Astrocyte (in vitro differentiated cells and primary cell): Measurements from ENCODE around the gene SIGLEC8. TPM values are rescaled to one million over a fixed set of nuclear protein-coding genes. Genes with fewer than 3 reads are reported as not detected.

Experiments
- DNase-seq: peaks from one replicate; pipeline ENCODE4 v3.0.0-alpha.2; 2010; ENCODE audit warnings: low read depth
- FAIRE-seq: peaks from 2 replicates; lab custom pipeline; 2011; peaks lifted over from hg19 to GRCh38; lab: Jason Lieb, UNC
- H2AFZ ChIP-seq: 2 replicates; pipeline ENCODE4 v1.6.0; 2012; ENCODE audit warnings: low read depth, low read length, inconsistent platforms
- H3K27ac ChIP-seq: 2 replicates; pipeline ENCODE4 v1.5.1; 2011; ENCODE audit warnings: low read depth, low read length, inconsistent platforms
- H3K27me3 ChIP-seq: 2 replicates; pipeline ENCODE4 v1.6.0; 2011; ENCODE audit warnings: low read length, inconsistent platforms; ENCODE audit not compliant: insufficient read depth
- H3K36me3 ChIP-seq: 2 replicates; pipeline ENCODE4 v1.5.1; 2011; ENCODE audit warnings: low read length, inconsistent platforms; ENCODE audit not compliant: insufficient read depth
- H3K4me1 ChIP-seq: 2 replicates; pipeline ENCODE4 v1.5.1; 2011; ENCODE audit warnings: low read length, inconsistent platforms; ENCODE audit not compliant: insufficient read depth
- H3K4me2 ChIP-seq: 2 replicates; pipeline ENCODE4 v1.6.0; 2012; ENCODE audit warnings: low read length, inconsistent platforms
- H3K4me3 ChIP-seq: 2 replicates; pipeline ENCODE4 v1.5.1; 2011; ENCODE audit warnings: low read depth, mild to moderate bottlenecking, low read length, inconsistent platforms; ENCODE audit not compliant: insufficient read depth
- H3K79me2 ChIP-seq: 2 replicates; pipeline ENCODE4 v1.6.0; 2012; ENCODE audit warnings: mild to moderate bottlenecking, low read length, inconsistent platforms; ENCODE audit not compliant: insufficient read depth
- H3K9ac ChIP-seq: 2 replicates; pipeline ENCODE4 v1.6.0; 2012; ENCODE audit warnings: mild to moderate bottlenecking, low read length, inconsistent platforms
- H3K9me3 ChIP-seq: 2 replicates; pipeline ENCODE4 v1.5.1; 2012; ENCODE audit warnings: low read depth, mild to moderate bottlenecking, low read length, inconsistent platforms; ENCODE audit not compliant: insufficient read depth
- H4K20me1 ChIP-seq: 2 replicates; pipeline ENCODE4 v1.6.0; 2012; ENCODE audit warnings: low read length, inconsistent platforms; ENCODE audit not compliant: insufficient read depth
- H3K27ac Mint-ChIP-seq: one replicate; pipeline ENCODE4 v1.8.0; 2021; ENCODE audit warnings: mild to moderate bottlenecking, mixed read lengths; ENCODE audit not compliant: unreplicated experiment
- H3K27me3 Mint-ChIP-seq: one replicate; pipeline ENCODE4 v1.8.0; 2021; ENCODE audit warnings: low read depth, mixed read lengths; ENCODE audit not compliant: unreplicated experiment
- H3K36me3 Mint-ChIP-seq: one replicate; pipeline ENCODE4 v1.8.0; 2021; ENCODE audit warnings: low read depth, mixed read lengths; ENCODE audit not compliant: unreplicated experiment
- H3K4me1 Mint-ChIP-seq: one replicate; pipeline ENCODE4 v1.8.0; 2021; ENCODE audit warnings: low read depth, mixed read lengths; ENCODE audit not compliant: unreplicated experiment
- H3K4me3 Mint-ChIP-seq: one replicate; pipeline ENCODE4 v1.8.0; 2021; ENCODE audit warnings: mild to moderate bottlenecking, moderate library complexity, mixed read lengths; ENCODE audit not compliant: unreplicated experiment
- H3K9me3 Mint-ChIP-seq: one replicate; pipeline ENCODE4 v1.8.0; 2021; ENCODE audit warnings: mild to moderate bottlenecking, mixed read lengths; ENCODE audit not compliant: unreplicated experiment
- EZH2 ChIP-seq: IDR thresholded peaks from 2 replicates; pipeline ENCODE4 v1.6.1; 2012; ENCODE audit warnings: mild to moderate bottlenecking, low read length, inconsistent platforms; ENCODE audit not compliant: insufficient read depth
- total RNA-seq: library from RNA; stranded (reverse); gene quantifications from 2 replicates; pipeline ENCODE4 v1.2.1, GENCODE V29; 2021
- TF ChIP-seq, protein P1 (sequence below): IDR thresholded peaks from 2 replicates; pipeline ENCODE4 v1.5.1; 2011; ENCODE audit warnings: low read depth, mild to moderate bottlenecking, inconsistent platforms, low read length, moderate library complexity; ENCODE audit not compliant: insufficient read depth

SIGLEC8 gene
- total RNA-seq, 1 donor from 2014 or later: not detected

GRCh38 chr19:51434456-51434855 is 23.8 kb downstream of the SIGLEC8 start:
- no peaks in the 10 kb centered on the region for H3K36me3 Mint-ChIP-seq
- Histone ChIP-seq H4K20me1 (no peaks in the 10 kb centered on the region), H3K79me2 (no peaks in the 10 kb centered on the region), H2AFZ (no peak overlapping the region), H3K27me3 (no peaks in the 10 kb centered on the region), H3K4me1 (no peaks in the 10 kb centered on the region), H3K4me2 (no peak overlapping the region), H3K27ac (no peak overlapping the region), H3K9me3 (no peaks in the 10 kb centered on the region), H3K4me3 (no peak overlapping the region), H3K36me3 (no peaks in the 10 kb centered on the region), H3K9ac (no peak overlapping the region)
- FAIRE-seq (no peak), DNase-seq (no peak)
- no peak for TF ChIP-seq EZH2
- TF ChIP-seq, protein P1, sequence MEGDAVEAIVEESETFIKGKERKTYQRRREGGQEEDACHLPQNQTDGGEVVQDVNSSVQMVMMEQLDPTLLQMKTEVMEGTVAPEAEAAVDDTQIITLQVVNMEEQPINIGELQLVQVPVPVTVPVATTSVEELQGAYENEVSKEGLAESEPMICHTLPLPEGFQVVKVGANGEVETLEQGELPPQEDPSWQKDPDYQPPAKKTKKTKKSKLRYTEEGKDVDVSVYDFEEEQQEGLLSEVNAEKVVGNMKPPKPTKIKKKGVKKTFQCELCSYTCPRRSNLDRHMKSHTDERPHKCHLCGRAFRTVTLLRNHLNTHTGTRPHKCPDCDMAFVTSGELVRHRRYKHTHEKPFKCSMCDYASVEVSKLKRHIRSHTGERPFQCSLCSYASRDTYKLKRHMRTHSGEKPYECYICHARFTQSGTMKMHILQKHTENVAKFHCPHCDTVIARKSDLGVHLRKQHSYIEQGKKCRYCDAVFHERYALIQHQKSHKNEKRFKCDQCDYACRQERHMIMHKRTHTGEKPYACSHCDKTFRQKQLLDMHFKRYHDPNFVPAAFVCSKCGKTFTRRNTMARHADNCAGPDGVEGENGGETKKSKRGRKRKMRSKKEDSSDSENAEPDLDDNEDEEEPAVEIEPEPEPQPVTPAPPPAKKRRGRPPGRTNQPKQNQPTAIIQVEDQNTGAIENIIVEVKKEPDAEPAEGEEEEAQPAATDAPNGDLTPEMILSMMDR: no peak
- H3K27me3 Mint-ChIP-seq: peaks cover 19% of the 10 kb centered on the region
- no peak overlapping the region for H3K27ac Mint-ChIP-seq
- no peak overlapping the region for H3K4me3 Mint-ChIP-seq
- H3K9me3 Mint-ChIP-seq: peaks cover 2% of the 10 kb centered on the region
- no peaks in the 10 kb centered on the region for H3K4me1 Mint-ChIP-seq

GRCh38 chr19:51433043-51433442 is 25.2 kb downstream of the SIGLEC8 start:
- no peak overlapping the region for H3K27ac Mint-ChIP-seq

DNA sequence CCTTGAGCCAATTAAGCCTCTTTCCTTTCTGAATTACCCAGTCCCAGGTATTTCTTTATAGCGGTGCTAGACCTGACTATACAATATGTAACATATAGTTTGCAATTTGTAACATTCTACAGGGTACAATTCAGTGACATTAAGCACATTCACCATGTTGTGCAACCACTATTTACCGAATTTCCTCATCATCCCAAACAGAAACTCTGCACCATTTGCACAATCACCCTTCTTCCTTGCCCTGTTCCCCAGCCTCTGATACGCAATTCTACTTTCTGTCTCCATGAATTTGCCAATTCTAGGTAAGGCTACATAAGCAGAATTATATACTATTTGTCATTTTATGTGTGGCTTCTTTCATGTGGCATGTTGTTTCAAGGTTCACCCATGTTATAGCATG is 27.1 kb downstream of the SIGLEC8 start:
- no peak overlapping the region for H3K9ac ChIP-seq
- no peak overlapping the region for H3K27ac ChIP-seq
- H3K4me1 ChIP-seq: no peaks in the 10 kb centered on the region
- no peak overlapping the region for H3K4me2 ChIP-seq
- no peak overlapping the region for H3K4me3 ChIP-seq
- no peaks in the 10 kb centered on the region for H3K9me3 ChIP-seq
- no peak overlapping the region for H3K27ac Mint-ChIP-seq
- no peaks in the 10 kb centered on the region for H3K36me3 Mint-ChIP-seq
- no peaks in the 10 kb centered on the region for H3K27me3 ChIP-seq
- TF ChIP-seq, protein P1: no peak
- TF ChIP-seq EZH2: no peak
- H3K36me3 ChIP-seq: no peaks in the 10 kb centered on the region
- FAIRE-seq: no peak
- H4K20me1 ChIP-seq: no peaks in the 10 kb centered on the region
- H3K4me3 Mint-ChIP-seq: no peak overlapping the region
- no peak overlapping the region for H2AFZ ChIP-seq
- no peaks in the 10 kb centered on the region for H3K4me1 Mint-ChIP-seq
- H3K79me2 ChIP-seq: no peaks in the 10 kb centered on the region
- H3K27me3 Mint-ChIP-seq: peaks cover 19% of the 10 kb centered on the region
- DNase-seq: no peak
- H3K9me3 Mint-ChIP-seq: peaks cover 2% of the 10 kb centered on the region

More at GRCh38 chr19:51433043-51433442, 25.2 kb downstream of the SIGLEC8 start:
- no peaks in the 10 kb centered on the region for H3K36me3 ChIP-seq
- DNase-seq: no peak
- no peaks in the 10 kb centered on the region for H3K79me2 ChIP-seq
- TF ChIP-seq, protein P1: no peak
- no peaks in the 10 kb centered on the region for H3K9me3 ChIP-seq
- Mint-ChIP-seq H3K4me1 (no peaks in the 10 kb centered on the region), H3K27me3 (peaks cover 19% of the 10 kb centered on the region), H3K9me3 (peaks cover 2% of the 10 kb centered on the region), H3K36me3 (no peaks in the 10 kb centered on the region), H3K4me3 (no peak overlapping the region)
- no peak overlapping the region for H3K9ac ChIP-seq
- H2AFZ ChIP-seq: no peak overlapping the region
- no peak overlapping the region for H3K4me2 ChIP-seq
- H4K20me1 ChIP-seq: no peaks in the 10 kb centered on the region
- no peak overlapping the region for H3K4me3 ChIP-seq
- H3K4me1 ChIP-seq: no peaks in the 10 kb centered on the region
- FAIRE-seq: no peak
- no peaks in the 10 kb centered on the region for H3K27me3 ChIP-seq
- H3K27ac ChIP-seq: no peak overlapping the region
